PC-3 (cell line): ENCODE results near the gene HDHD5.

Source experiments
- EZH2 ChIP-seq: fragments of 300-600 bp; sonication (generic); IDR thresholded peaks from one replicate; pipeline ENCODE4 v1.6.1; 2017; ENCODE audit warnings: antibody characterized with exemption, mild to moderate bottlenecking, low read length; ENCODE audit not compliant: unreplicated experiment
- TF ChIP-seq, protein P1 (sequence below): fragments of 300-600 bp; sonication (generic); conservative IDR thresholded peaks from 2 replicates; pipeline ENCODE4 v1.5.1; 2017; ENCODE audit warnings: antibody characterized with exemption, low read depth, mild to moderate bottlenecking, low read length

DNA sequence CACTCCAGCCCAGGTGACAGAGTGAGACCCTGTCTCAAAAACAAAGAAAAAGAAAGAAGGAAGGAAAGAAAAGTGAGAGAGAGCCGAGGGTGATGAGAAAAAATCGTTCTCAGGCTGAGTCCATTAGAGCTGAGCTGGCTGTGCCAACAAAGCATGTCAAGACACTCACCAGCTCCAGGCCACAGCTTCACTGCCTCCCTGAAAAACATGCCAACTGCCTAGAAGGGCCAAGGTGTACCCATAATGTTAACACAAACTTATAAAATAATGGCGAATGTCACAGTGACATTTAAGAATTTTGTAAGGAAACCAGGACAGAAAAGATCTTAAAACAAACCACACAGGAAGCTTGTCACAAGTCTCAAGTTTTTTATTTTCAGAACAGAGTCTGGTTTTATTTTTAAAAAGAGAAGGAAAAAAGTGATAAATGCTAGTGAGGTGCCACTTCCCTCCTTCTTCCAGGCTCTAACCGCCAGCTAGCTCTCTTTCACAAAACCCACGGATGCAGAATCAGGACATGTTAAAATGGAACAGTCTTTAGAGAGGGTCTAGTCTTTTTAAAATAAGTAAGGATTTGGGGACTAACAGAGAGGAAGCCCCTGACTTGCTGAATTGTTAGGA is 43.0 kb downstream of the HDHD5 start:
- TF ChIP-seq, protein P1, sequence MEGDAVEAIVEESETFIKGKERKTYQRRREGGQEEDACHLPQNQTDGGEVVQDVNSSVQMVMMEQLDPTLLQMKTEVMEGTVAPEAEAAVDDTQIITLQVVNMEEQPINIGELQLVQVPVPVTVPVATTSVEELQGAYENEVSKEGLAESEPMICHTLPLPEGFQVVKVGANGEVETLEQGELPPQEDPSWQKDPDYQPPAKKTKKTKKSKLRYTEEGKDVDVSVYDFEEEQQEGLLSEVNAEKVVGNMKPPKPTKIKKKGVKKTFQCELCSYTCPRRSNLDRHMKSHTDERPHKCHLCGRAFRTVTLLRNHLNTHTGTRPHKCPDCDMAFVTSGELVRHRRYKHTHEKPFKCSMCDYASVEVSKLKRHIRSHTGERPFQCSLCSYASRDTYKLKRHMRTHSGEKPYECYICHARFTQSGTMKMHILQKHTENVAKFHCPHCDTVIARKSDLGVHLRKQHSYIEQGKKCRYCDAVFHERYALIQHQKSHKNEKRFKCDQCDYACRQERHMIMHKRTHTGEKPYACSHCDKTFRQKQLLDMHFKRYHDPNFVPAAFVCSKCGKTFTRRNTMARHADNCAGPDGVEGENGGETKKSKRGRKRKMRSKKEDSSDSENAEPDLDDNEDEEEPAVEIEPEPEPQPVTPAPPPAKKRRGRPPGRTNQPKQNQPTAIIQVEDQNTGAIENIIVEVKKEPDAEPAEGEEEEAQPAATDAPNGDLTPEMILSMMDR = no peak
- TF ChIP-seq EZH2 = no peak
